Measurements from ENCODE around the gene NUDT2. TPM values are rescaled to one million over a fixed set of nuclear protein-coding genes. Genes with fewer than 3 reads are reported as not detected.
"Not testable (repeated sequence)": the region's sequence is repeated elsewhere in the genome, so short reads cannot be mapped to it uniquely, and the experiment has no call there.

The NUDT2 gene
- total and polyA plus RNA-seq, 9 donors = 14.8 to 61.4 (median 25.0) TPM

DNA sequence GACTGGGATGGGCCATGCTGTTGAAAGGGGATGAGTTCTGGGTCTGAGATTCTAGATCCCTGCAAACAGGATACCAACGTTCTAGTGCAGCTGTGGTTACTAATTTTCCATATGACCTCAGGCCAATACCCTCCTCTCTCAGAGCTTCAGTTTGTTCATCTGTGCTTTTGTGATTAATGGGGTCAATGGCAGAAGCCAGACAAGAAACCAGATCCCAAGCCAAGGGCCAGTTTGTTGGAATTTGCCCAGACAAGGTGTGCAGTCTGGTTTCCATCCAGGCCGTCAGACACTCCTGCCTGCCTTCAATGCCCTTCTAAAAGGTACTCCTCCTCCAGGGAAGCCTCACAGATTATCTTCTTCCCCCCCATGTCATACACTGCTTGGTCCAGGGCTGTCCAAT, 35.9 kb downstream of the NUDT2 start:
- whole genome bisulfite sequencing, 3 donors = 58 to 68% (median 68%) methylated on average over 2 of the region's 2 CpGs
- H3K36me3 ChIP-seq = no peaks in the 10 kb centered on the region
- DNase-seq = no peak
- H3K4me1 ChIP-seq (ENCODE audit: insufficient read depth) = no peaks in the 10 kb centered on the region
- intact Hi-C loops (cut with DNase I) = no loop called here
- H3K9me3 ChIP-seq = no peaks in the 10 kb centered on the region
- no peak for TF ChIP-seq POLR2A (IDR thresholded peaks at IDR 0.05)
- TF ChIP-seq EP300 (IDR thresholded peaks at IDR 0.05) = no peak
- TF ChIP-seq, protein P1, sequence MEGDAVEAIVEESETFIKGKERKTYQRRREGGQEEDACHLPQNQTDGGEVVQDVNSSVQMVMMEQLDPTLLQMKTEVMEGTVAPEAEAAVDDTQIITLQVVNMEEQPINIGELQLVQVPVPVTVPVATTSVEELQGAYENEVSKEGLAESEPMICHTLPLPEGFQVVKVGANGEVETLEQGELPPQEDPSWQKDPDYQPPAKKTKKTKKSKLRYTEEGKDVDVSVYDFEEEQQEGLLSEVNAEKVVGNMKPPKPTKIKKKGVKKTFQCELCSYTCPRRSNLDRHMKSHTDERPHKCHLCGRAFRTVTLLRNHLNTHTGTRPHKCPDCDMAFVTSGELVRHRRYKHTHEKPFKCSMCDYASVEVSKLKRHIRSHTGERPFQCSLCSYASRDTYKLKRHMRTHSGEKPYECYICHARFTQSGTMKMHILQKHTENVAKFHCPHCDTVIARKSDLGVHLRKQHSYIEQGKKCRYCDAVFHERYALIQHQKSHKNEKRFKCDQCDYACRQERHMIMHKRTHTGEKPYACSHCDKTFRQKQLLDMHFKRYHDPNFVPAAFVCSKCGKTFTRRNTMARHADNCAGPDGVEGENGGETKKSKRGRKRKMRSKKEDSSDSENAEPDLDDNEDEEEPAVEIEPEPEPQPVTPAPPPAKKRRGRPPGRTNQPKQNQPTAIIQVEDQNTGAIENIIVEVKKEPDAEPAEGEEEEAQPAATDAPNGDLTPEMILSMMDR (IDR thresholded peaks at IDR 0.05) = no peak
- no peak overlapping the region for H3K27ac ChIP-seq
- no peak overlapping the region for H3K4me3 ChIP-seq
- no peaks in the 10 kb centered on the region for H3K27me3 ChIP-seq

DNA sequence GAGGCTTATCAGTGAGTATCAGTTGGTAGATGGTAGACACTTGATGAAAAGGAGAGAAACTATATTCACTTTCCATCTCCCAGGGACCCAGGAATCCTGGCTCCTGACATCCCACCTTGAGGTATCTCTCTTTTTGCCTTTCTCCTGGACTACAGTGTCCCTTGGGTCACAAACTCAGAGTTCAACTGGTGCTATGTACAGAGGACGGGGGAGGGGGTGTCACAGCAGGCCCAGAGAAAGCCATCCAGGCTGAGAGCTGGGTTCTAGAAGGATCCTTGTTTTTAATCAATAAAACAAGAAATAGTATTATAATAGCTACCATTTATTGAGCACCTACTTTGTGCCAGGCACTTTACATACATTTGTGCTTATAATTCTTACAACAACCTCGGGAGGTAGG, 37.0 kb downstream of the NUDT2 start:
- Histone ChIP-seq H3K4me3 (no peak overlapping the region), H3K27me3 (no peaks in the 10 kb centered on the region), H3K9me3 (peaks cover 0 to 8% of the 10 kb centered on the region in 2 donors), H3K36me3 (no peaks in the 10 kb centered on the region), H3K4me1 (ENCODE audit: insufficient read depth) (no peaks in the 10 kb centered on the region), H3K27ac (no peak overlapping the region)
- DNase-seq = no peak
- no peak for TF ChIP-seq EP300 (IDR thresholded peaks at IDR 0.05)
- TF ChIP-seq, protein P1 (IDR thresholded peaks at IDR 0.05) = no peak
- no peak for TF ChIP-seq POLR2A (IDR thresholded peaks at IDR 0.05)
- intact Hi-C loops (cut with DNase I) = no loop called here
- 72 to 77% (median 76%) methylated on average over 2 of the region's 2 CpGs for WGBS, 3 donors

DNA sequence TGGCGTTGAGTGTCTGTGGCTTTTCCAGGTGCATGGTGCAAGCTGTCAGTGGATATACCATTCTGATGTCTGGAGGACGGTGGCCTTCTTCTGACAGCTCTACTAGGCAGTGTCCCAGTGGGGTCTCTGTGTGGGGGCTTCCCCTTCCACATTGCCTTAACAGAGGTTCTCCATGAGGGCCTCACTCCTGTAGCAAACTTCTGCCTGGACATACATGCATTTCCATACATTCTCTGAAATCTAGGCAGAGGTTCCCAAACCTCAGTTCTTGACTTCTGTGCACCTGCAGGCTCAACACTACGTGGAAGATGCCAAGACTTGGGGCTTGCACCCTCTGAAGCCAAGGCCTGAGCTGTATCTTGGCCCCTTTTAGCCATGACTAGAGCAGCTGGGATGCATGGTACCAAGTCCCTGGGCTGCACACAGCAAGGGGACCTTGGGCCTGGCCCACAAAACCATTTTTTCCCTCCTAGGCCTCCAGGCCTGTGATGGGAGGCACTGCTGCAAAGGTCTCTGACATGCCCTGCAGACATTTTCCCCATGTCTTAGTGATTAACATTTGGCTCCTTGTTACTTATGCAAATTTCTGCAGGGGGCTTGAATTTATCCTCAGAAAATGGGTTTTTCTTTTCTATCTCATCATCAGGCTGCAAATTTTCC, 38.5 kb downstream of the NUDT2 start:
- peaks cover 0 to 18% of the 10 kb centered on the region in 2 donors for H3K9me3 ChIP-seq
- 87 to 100% (median 91%) methylated on average over 3 of the region's 3 CpGs for WGBS, 3 donors
- H3K4me3 ChIP-seq; DNase-seq; H3K27ac ChIP-seq; intact Hi-C loops (cut with DNase I); H3K4me1 ChIP-seq (ENCODE audit: insufficient read depth); H3K27me3 ChIP-seq; H3K36me3 ChIP-seq: not testable (repeated sequence)

DNA sequence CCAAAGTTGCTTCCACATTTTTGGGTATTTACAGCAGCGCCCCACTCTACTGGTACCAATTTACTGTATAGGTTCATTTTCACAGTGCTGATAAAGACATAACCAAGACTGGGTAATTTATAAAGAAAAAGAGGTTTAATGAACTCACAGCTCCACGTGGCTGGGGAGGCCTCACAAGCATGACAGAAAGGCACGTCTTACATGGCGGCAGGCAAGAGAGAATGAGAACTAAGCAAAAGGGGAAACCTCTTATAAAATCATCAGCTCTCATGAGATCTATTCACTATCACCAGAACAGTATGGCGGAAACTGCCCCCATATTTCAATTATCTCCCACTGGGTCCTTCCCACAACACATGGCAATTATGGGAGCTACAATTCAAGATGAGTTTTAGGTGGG, 39.4 kb downstream of the NUDT2 start:
- H3K36me3 ChIP-seq; H3K27ac ChIP-seq; H3K27me3 ChIP-seq; DNase-seq; intact Hi-C loops (cut with DNase I); H3K4me1 ChIP-seq (ENCODE audit: insufficient read depth); H3K4me3 ChIP-seq: not testable (repeated sequence)
- WGBS, 3 donors = 93 to 94% (median 93%) methylated on average over 5 of the region's 5 CpGs
- H3K9me3 ChIP-seq = peaks cover 0 to 18% of the 10 kb centered on the region in 2 donors

DNA sequence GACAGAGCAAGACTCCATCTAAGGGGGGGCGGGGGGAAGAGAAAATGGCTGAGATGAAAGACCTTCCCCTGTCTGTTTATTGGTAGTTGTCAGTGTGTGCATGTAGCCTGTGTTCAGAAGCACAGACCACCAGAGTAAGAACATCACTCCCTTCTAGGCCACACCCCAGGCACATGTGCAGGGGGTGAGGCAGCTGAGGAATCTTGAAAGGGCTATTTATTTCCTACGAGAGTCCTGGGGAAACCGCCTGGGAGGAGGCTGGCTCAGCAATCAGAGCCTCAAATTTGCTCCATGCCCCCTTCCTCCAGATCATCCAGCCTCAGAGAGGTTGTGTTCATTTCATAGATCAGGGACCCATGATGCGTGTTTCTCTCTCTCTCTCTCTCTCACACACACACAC, 40.3 kb downstream of the NUDT2 start:
- H3K27ac ChIP-seq = no peak overlapping the region
- WGBS, 3 donors = 85 to 90% (median 88%) methylated on average over 4 of the region's 4 CpGs
- DNase-seq = no peak
- TF ChIP-seq EP300 (IDR thresholded peaks at IDR 0.05) (no peak), POLR2A (IDR thresholded peaks at IDR 0.05) (no peak)
- TF ChIP-seq, protein P1 (IDR thresholded peaks at IDR 0.05) = no peak
- no peak overlapping the region for H3K4me3 ChIP-seq
- no peaks in the 10 kb centered on the region for H3K36me3 ChIP-seq
- H3K27me3 ChIP-seq = no peaks in the 10 kb centered on the region
- intact Hi-C loops (cut with DNase I) = no loop called here
- H3K4me1 ChIP-seq (ENCODE audit: insufficient read depth) = no peaks in the 10 kb centered on the region
- peaks cover 0 to 18% of the 10 kb centered on the region in 2 donors for H3K9me3 ChIP-seq

All from ovary (tissue), 9 donors.